Immature natural killer cell (primary cell): ENCODE results near the gene RAB40C. TPM values are rescaled to one million over a fixed set of nuclear protein-coding genes. Genes with fewer than 3 reads are reported as not detected.
"Not testable (repeated sequence)": the region's sequence is repeated elsewhere in the genome, so short reads cannot be mapped to it uniquely, and the experiment has no call there.

ENCODE experiments used
- DNase-seq, 3 donors: peaks; one replicate each; pipeline ENCODE4 v3.0.0; 2022; ENCODE audit warnings: mixed read lengths in 1 of 3
- H3K27ac Mint-ChIP-seq, 6 donors: one replicate each; pipeline ENCODE4 v1.8.0; 2020; ENCODE audit warnings: mixed read lengths in 6 of 6, mild to moderate bottlenecking in 5 of 6, inconsistent platforms in 4 of 6, moderate library complexity in 3 of 6
- H3K27me3 Mint-ChIP-seq, 3 donors: one replicate each; pipeline ENCODE4 v1.8.0; 2020 to 2021; ENCODE audit warnings: low read depth in 3 of 3, mild to moderate bottlenecking in 3 of 3, mixed read lengths in 3 of 3, moderate library complexity in 3 of 3, inconsistent platforms in 1 of 3
- H3K36me3 Mint-ChIP-seq, 3 donors: one replicate each; pipeline ENCODE4 v1.8.0; 2020; ENCODE audit warnings: mixed read lengths in 3 of 3, inconsistent platforms in 2 of 3, mild to moderate bottlenecking in 2 of 3
- H3K4me1 Mint-ChIP-seq, 2 donors: one replicate each; pipeline ENCODE4 v1.8.0; 2020; ENCODE audit warnings: inconsistent platforms in 2 of 2, mild to moderate bottlenecking in 2 of 2, mixed read lengths in 2 of 2, moderate library complexity in 1 of 2
- H3K4me3 Mint-ChIP-seq, 5 donors: one replicate each; pipeline ENCODE4 v1.8.0; 2020; ENCODE audit warnings: mild to moderate bottlenecking in 5 of 5, mixed read lengths in 5 of 5, inconsistent platforms in 3 of 5, moderate library complexity in 3 of 5
- H3K9me3 Mint-ChIP-seq, 6 donors: one replicate each; pipeline ENCODE4 v1.8.0; 2020; ENCODE audit warnings: mild to moderate bottlenecking in 6 of 6, mixed read lengths in 6 of 6, inconsistent platforms in 4 of 6, moderate library complexity in 3 of 6
- polyA plus RNA-seq, 3 donors: library from polyadenylated mRNA; unstranded; fragments of 300-500 nt; fragmentation: Illumina TruSeq; gene quantifications; one replicate each; pipeline ENCODE4 v1.2.3, GENCODE V29; 2021

RAB40C gene
- polyA plus RNA-seq, 3 donors from 2014 or later, result 4.6 to 17.5 (median 5.8) TPM

- H3K9me3 Mint-ChIP-seq, result no peaks in the 10 kb centered on the region
- no peak overlapping the region for H3K4me3 Mint-ChIP-seq
- no peaks in the 10 kb centered on the region for H3K36me3 Mint-ChIP-seq
- peaks cover 0 to 2% (median 2%) of the 10 kb centered on the region in 3 donors for H3K27me3 Mint-ChIP-seq
- DNase-seq, result no peak
- no peak overlapping the region for H3K27ac Mint-ChIP-seq
- peaks cover 18 to 25% of the 10 kb centered on the region in 2 donors for H3K4me1 Mint-ChIP-seq
Observed at GRCh38 chr16:595942-596735, 6.3 kb downstream of the RAB40C start.

DNA sequence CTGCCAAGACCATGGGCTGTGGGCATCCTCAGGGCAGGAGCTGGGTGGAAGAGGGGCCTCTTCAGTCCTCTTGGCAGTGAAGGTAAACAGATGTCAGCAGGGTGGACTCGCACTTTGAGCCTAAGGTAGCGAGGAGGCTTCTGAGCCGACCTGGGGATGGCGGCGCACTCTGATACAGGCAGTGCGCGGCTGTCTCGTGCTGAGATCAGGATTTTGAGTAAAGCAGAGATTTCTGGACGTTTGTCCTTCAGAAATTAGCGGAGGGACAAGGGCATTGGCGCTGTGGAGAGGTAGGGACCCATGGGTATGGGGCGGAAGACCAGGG, 6.8 kb downstream of the RAB40C start:
- H3K36me3 Mint-ChIP-seq, result no peaks in the 10 kb centered on the region
- peak overlapping the region in 1 of 6 donors; percentile 76 for H3K27ac Mint-ChIP-seq
- no peaks in the 10 kb centered on the region for H3K9me3 Mint-ChIP-seq
- H3K4me3 Mint-ChIP-seq, result no peak overlapping the region
- peaks cover 0 to 2% (median 2%) of the 10 kb centered on the region in 3 donors for H3K27me3 Mint-ChIP-seq
- peaks cover 16 to 23% of the 10 kb centered on the region in 2 donors for H3K4me1 Mint-ChIP-seq
- DNase-seq, result no peak

DNA sequence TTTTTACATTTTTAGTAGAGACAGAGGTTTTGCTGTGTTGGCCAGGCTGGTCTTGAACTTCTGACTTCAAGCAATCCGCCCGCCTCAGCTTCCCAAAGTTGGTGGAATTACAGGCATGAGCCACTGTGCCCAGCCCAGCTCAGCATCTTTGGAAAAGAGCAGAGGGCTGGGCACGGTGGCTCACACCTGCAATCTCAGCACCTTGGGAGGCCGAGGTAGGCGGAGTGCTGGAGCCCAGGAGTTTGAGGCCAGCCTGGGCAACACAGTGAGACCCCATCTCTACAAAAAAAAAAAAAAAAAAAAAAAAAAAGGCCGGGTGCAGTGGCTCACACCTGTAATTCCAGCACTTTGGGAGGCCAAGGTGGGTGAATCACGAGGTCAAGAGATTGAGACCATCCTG, 7.8 kb downstream of the RAB40C start:
- DNase-seq, H3K27me3 Mint-ChIP-seq, H3K27ac Mint-ChIP-seq, H3K9me3 Mint-ChIP-seq, H3K36me3 Mint-ChIP-seq, H3K4me3 Mint-ChIP-seq: not testable (repeated sequence)
- peaks cover 14 to 19% of the 10 kb centered on the region in 2 donors for H3K4me1 Mint-ChIP-seq

GRCh38 chr16:598823-599739, 9.2 kb downstream of the RAB40C start:
- H3K4me3 Mint-ChIP-seq, result no peak overlapping the region
- no peak for DNase-seq
- H3K27ac Mint-ChIP-seq, result no peak overlapping the region
- H3K27me3 Mint-ChIP-seq, result peaks cover 0 to 1% (median 0%) of the 10 kb centered on the region in 3 donors
- H3K36me3 Mint-ChIP-seq, result no peaks in the 10 kb centered on the region
- H3K9me3 Mint-ChIP-seq, result no peaks in the 10 kb centered on the region
- peaks cover 18 to 25% of the 10 kb centered on the region in 2 donors for H3K4me1 Mint-ChIP-seq

- Mint-ChIP-seq H3K4me3 (no peak overlapping the region), H3K27ac (no peak overlapping the region), H3K36me3 (no peaks in the 10 kb centered on the region), H3K4me1 (peaks cover 16 to 18% of the 10 kb centered on the region in 2 donors), H3K9me3 (no peaks in the 10 kb centered on the region), H3K27me3 (no peaks in the 10 kb centered on the region)
- DNase-seq, result no peak
Observed at GRCh38 chr16:600781-601180, 10.9 kb downstream of the RAB40C start.

DNA sequence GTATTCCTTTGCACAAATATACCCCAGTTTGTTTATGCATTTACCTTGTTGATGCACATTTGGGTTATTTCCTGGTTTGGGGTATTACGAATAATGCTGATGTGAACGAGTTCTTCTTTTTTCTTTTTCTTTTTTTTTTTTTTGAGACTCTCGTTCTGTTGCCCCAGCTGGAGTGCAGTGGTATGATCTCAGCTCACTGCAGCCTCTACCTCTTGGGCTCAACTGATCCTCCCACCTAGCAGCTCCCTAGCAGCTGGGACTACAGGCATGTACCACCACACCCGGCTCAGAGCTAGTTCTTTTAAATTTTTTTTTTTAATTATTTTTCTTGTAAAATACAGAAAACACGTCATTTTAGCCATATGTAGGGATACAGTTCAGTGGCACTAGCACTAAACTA, 14.1 kb downstream of the RAB40C start:
- no peak for DNase-seq
- Mint-ChIP-seq H3K4me3 (no peak overlapping the region), H3K27ac (no peak overlapping the region), H3K36me3 (no peaks in the 10 kb centered on the region), H3K9me3 (no peaks in the 10 kb centered on the region), H3K4me1 (peaks cover 14 to 18% of the 10 kb centered on the region in 2 donors), H3K27me3 (no peaks in the 10 kb centered on the region)

- H3K27ac Mint-ChIP-seq, result no peak overlapping the region
- no peak for DNase-seq
- H3K27me3 Mint-ChIP-seq, result no peaks in the 10 kb centered on the region
- no peaks in the 10 kb centered on the region for H3K36me3 Mint-ChIP-seq
- H3K4me3 Mint-ChIP-seq, result no peak overlapping the region
- H3K4me1 Mint-ChIP-seq, result peaks cover 19% of the 10 kb centered on the region in 2 donors
- no peaks in the 10 kb centered on the region for H3K9me3 Mint-ChIP-seq
Observed at GRCh38 chr16:606656-607307, 16.9 kb downstream of the RAB40C start.

GRCh38 chr16:608019-608418, 18.2 kb downstream of the RAB40C start:
- Mint-ChIP-seq H3K27ac (no peak overlapping the region), H3K36me3 (no peaks in the 10 kb centered on the region), H3K9me3 (no peaks in the 10 kb centered on the region), H3K4me1 (peaks cover 12 to 13% of the 10 kb centered on the region in 2 donors), H3K4me3 (no peak overlapping the region), H3K27me3 (no peaks in the 10 kb centered on the region)
- no peak for DNase-seq

DNA sequence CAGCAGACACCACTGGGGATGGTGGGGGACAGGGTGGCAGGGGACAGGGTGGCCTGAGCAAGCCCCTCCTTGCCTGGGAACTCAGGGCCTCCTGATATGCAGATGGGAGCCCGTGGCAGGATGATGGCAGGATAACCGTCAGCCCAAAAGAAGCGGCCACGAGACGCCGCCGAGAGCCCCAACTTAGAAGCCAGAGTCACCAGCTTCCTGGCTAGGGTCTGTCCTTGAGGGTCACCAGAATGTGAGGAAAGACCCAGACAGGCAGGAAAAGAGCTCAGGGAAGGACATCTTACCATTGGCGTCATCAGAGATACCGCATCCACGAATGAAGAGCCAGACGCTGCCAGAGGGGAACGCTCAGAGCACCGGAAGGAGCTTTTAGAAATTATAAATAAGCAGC, 19.4 kb downstream of the RAB40C start:
- Mint-ChIP-seq H3K4me1 (peaks cover 5% of the 10 kb centered on the region in 2 donors), H3K27me3 (no peaks in the 10 kb centered on the region), H3K27ac (peak overlapping the region in 1 of 6 donors; percentile 17), H3K36me3 (no peaks in the 10 kb centered on the region), H3K9me3 (no peaks in the 10 kb centered on the region), H3K4me3 (no peak overlapping the region)
- no peak for DNase-seq

GRCh38 chr16:609984-610383, 20.1 kb downstream of the RAB40C start:
- peak overlapping the region in 3 of 6 donors; percentile 28 to 55 (median 45) for H3K27ac Mint-ChIP-seq
- DNase-seq, result no peak
- no peak overlapping the region for H3K4me3 Mint-ChIP-seq
- no peaks in the 10 kb centered on the region for H3K9me3 Mint-ChIP-seq
- H3K36me3 Mint-ChIP-seq, result no peaks in the 10 kb centered on the region
- no peaks in the 10 kb centered on the region for H3K27me3 Mint-ChIP-seq
- peaks cover 5% of the 10 kb centered on the region in 2 donors for H3K4me1 Mint-ChIP-seq

DNA sequence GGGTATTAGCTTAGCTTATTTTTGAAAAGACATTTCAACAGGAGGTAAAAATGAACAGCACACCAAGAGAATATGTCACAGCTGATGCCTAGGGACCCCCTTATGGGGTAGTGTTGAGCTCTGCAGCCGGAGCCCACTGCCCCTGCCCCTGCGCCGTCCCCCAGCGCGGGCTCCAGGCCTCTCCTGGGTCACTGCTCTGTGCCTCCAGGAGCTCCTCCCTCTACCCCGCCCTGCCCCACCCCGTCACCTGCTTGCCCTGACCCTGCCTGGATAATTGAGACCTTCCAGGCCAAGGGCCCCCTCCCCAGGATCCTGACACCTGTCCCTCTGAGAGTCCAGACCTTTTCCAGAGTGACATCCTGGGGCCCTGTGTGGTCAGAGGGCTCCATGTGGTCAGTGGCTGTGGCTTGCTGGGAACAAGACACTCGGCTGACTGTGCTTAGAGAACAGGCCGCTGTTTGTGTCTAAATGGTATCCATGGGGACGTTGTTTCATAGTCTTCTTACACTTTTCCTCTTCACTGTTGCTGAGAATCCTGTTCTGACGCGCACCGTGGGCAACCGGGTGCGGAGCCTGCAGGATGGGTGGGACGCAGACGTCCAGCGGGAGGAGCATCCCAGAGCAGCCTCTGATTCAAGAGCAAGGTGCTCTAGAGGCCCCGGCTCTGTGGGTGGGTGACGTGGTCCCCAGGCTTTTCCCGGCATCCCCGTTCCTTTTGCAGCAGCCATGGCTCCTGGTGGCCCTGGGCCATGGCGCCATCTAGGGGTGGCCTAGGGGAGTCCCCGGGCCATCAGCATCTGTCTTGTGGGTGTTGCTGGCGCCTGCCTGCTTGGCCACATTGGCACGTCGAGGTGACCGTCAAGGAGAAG, 20.9 kb downstream of the RAB40C start:
- Mint-ChIP-seq H3K9me3 (no peaks in the 10 kb centered on the region), H3K4me3 (no peak overlapping the region), H3K27ac (peak overlapping the region in 1 of 6 donors; percentile 55), H3K4me1 (peaks cover 5% of the 10 kb centered on the region in 2 donors), H3K36me3 (no peaks in the 10 kb centered on the region), H3K27me3 (no peaks in the 10 kb centered on the region)
- peak; percentile 39 to 55 (median 52) for DNase-seq

DNA sequence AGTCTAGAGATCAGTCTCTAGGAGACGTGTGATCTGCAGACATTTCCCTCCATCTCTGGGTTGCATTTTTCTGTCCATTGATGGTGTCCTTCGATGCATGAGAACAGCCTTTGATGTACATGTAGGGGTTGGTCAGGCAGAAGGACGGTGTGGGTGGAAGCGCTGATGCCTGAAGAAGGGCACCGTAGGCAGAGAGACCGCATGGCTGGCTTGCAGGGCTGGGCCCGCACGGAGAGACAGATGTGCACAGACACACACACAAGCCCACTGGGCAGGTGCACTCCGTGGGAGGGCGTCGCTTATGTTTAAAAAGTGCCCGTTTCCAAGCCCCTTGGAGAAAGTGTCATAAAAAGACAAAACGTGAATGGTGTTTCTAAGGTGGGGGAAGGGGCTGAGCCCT, 25.3 kb downstream of the RAB40C start:
- Mint-ChIP-seq H3K9me3 (no peaks in the 10 kb centered on the region), H3K4me1 (peaks cover 5% of the 10 kb centered on the region in 2 donors), H3K27me3 (no peaks in the 10 kb centered on the region), H3K4me3 (no peak overlapping the region), H3K27ac (no peak overlapping the region), H3K36me3 (no peaks in the 10 kb centered on the region)
- no peak for DNase-seq
